Left colon (tissue), 2 donors: ENCODE results near the gene KCNQ2. TPM values are rescaled to one million over a fixed set of nuclear protein-coding genes. Genes with fewer than 3 reads are reported as not detected.
A peak's percentile ranks its signal among the peaks of the same experiment; 100 is the strongest.

Experiments used
- ATAC-seq: fragments of 200-7000 bp; cut with Tn5 transposase; one replicate; pipeline ENCODE4 v1.9.1; 2020; ENCODE audit warnings: mild to moderate bottlenecking, moderate library complexity
- DNase-seq, 2 donors: peaks; one replicate each; pipeline ENCODE4 v3.0.0-alpha.2; 2020
- intact Hi-C, 2 donors: fragments of 100-400 bp; cut with DNase I in 1 of 2; cut with micrococcal nuclease in 1 of 2; formaldehyde crosslinking; loops; one replicate each; pipeline versions ENCODE4 v1.11.2 to v1.14.0; 2022; cut with DNase I, micrococcal nuclease
- total RNA-seq, 2 donors: library from RNA; stranded (reverse); fragmentation: NEBNext Ultra II Directional; extraction: Animal tissue kit (Norgen Biotek cat#: 25700); gene quantifications; one replicate each; pipeline ENCODE4 v1.2.1, GENCODE V29; 2021
- donor health status: DM: no; HTN: no; CAD: no.
- donor health status: DM: yes; HTN: yes; CAD: no.

KCNQ2 gene
- total RNA-seq, 2 donors from 2014 or later, result 0.21 to 0.28 TPM

DNA sequence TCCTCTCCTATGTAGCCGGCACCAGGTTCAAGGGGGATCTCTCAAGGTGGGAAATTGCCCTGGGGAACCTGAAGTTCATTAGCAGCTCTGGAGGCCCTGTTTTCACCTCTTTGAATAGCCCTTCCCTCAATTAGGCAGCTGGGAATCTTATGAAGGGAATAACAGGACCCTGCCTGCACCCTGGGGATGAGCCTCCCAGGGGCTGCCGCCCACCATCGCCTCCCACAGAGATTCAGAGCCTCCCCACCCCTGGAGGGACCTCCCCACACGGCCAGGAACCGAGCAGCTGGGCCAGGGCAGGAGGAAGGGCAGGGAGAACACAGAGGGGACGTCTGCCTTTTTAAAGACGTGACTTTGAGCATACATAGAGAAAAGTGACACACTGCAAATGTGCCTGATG, 31.1 kb upstream of the KCNQ2 start:
- ATAC-seq (no peak), DNase-seq (no peak)
- intact Hi-C loops, result no loop called here

DNA sequence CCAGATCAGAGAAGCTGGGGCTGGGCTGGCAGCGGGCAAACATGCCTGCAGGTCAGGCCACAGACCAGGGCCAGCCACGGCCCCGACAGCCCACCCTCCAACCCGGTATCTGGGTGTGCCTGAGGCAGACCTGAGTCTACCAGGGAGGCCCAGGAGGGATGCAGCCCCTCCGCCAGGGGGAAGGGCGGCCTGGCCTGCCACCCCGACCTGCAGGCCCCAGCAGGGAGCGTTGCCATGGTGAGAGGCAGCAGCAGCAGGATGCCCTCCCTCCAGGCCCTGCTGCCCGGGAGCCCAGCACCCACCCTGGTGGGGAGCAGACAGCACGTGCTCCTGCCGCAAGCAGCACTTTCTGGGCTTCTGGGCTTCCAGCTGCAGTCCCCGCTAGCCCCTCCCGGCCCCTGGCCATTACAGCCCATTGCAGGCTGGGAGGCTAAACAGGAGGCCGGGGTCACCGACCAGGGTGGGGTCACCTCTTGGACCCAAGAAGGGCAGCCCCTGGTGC, 30.3 kb upstream of the KCNQ2 start:
- intact Hi-C loops, result no loop called here
- DNase-seq, result no peak
- no peak for ATAC-seq

DNA sequence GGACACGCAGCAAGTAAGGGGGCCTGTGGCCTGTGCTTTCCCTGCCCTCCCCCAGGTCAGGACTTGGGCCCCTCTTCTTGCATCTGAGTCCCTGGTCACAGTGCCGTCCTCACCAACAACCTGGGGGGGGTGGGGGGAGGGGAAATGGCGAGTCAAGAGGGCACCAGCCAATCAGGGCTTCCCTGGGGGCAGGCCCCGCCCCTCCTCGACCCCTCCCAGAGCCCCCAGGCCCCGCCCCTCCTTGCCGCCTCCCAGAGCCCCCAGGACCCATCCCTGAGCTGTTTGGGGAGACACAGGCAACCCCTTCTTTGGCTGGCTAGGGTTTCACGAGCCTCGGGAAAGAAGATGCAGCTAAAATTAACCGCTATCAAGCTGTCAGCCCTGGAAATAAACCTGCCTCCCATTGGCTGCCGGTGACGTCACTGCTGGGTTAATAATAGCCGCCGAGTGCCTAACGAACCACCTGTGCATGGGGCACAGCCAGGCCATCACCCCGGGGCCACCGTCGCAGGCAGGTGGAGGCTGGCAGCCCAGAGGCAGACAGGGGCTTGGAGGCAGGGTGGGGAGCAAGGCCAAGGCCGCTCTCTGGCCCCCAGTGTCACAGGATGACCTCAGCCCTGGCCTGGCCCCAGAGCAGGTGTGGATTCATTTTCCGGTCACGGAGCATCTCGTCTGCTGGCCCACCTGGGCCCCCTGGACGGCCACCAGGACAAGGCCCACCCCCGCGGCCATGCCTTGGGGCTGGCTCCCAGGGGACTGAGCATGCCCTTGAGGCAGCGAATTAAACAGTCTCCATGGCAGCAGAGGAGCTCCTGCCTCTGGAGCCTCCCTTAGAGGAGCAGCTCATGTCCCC, 29.6 kb upstream of the KCNQ2 start:
- ATAC-seq (no peak), DNase-seq (no peak)
- intact Hi-C loops, result no loop called here

DNA sequence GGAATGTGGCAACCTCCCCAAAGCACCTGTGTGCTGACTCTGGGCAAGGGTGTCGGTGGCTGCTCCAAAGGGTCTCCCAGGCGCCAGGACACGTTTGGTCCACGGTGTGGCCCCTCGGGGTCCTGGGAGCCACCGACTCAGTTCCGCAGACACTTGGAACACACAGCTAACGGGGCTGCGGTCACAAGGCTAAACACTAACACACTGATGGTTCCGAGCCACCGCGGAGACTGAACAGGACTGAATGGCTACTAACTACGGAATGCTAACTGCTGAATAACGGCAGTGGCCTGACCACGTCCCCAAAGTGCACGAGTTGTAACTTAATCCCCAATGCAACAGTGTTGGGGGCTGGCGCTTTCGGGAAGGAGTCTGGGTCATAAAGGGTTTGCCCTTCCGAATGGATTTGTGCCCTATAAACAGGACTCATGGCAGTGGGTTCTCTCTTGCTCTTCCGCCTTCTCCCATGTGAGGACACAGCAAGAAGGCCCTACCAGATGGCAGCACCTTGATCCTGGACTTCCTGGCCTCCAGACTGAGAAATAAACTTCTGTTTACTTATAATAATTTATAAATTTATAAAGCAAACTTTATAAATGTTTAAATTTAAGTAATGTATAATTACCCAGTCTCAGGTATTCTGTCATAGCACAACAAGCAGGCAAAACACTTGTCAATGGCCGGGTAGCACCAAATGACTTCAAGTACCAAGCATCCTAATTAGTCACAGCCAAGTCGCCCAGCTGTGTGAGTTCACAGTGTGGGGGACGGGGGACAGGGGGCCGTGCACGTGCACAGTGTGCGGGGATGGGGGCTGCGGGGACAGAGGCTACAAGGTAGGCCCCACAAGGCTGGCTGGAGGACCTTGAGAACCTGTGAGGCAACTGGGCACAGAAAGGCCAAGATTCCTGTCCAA, 28.7 kb upstream of the KCNQ2 start:
- ATAC-seq (no peak), DNase-seq (no peak)
- intact Hi-C loops, result no loop called here

DNA sequence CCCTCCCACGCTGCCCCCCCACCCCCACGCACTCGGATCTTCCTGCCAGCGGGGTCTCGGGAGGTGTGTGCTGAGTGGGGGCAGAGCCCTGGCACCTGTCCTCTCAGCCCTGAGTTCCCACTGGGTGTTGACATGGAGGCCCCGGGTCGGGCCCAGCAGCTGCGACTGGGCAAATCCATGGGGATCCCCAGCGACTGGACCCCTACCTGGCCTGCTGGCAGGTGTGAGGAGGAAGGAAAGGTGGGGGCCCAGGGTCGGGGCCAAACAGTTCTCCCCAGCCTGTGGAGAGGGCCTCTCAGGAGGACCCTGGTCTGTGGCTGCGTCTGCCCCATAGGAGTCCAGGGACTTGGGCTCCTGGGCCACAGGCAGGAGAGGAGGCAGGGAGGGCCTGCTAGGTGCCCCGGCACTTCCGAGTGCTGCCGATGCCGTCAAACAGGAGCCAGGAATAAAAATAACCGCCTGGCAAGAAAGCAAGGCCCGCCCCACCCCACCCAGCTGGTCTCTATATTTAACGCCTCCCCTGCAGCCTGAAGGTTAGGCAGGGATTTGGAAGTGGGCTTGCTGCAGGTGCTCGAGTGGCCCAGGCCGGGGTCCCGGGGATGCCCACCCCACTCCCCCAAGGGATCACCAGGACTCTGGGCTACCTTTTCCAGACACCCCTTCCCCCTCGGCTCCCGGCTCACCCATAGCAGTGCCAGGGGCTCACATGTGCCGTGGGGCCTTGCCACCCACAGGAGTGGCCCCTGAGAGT, 27.9 kb upstream of the KCNQ2 start:
- intact Hi-C loops, result no loop called here
- ATAC-seq (no peak), DNase-seq (no peak)

DNA sequence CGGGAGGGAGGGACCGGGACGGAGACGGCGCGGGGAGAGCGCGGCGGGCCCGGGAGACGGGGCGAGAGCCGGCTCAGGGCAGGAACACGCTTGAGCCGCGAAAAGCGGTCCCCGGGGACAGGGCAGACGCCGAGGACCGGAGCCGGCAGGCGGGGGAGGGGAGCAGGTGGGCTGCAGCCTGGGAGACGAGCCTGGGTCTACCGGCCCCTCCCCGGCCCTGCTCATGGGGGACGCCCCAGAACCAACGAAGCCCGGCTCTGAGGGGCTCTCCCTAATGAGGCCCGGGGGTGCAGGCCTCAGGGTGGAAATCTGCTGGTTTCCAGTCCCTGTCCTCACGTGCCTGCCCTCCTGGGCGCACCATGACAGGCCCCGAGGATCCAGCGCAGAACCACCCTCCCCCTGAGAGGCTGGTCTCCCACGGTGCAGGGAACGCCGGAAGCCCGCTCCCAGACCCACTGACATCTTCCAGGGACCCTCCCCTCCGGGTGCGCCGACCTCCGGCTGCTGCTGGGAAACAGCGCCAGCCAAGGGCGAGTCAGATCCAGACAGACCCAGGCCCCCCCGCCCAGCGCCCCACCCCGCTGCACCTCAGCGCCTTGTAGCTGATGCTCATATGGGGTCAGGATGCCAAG, 27.0 kb upstream of the KCNQ2 start:
- ATAC-seq, result peak; percentile 3
- no peak for DNase-seq
- intact Hi-C loops, result no loop called here

DNA sequence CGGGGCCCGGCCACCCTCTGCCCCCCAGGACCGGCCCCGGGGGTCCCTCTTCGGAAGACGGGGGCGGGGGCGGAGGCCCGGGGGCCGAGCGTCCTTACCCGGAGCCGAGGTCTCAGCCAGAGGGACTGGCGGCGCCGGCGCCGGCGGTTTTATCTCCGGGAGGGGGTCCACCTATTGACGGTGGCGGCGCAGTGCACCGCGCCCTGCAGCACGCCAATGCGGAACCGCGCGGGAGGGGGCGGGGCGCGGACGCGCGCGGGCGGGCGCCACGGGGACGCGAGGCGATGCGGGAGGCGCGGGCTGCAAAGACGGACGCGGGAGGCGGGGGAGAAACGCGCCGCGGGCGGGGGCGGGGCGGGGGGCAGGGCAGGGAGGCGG, 26.5 kb upstream of the KCNQ2 start, which contains the start of gene EEF1A2:
Gene EEF1A2, minus strand, starts transcription at position 124 of the 378 bp plus-strand sequence. CDS start 1,320 bp downstream, outside the sequence.
- DNase-seq, result peak in 1 of 2 donors; percentile 36

DNA sequence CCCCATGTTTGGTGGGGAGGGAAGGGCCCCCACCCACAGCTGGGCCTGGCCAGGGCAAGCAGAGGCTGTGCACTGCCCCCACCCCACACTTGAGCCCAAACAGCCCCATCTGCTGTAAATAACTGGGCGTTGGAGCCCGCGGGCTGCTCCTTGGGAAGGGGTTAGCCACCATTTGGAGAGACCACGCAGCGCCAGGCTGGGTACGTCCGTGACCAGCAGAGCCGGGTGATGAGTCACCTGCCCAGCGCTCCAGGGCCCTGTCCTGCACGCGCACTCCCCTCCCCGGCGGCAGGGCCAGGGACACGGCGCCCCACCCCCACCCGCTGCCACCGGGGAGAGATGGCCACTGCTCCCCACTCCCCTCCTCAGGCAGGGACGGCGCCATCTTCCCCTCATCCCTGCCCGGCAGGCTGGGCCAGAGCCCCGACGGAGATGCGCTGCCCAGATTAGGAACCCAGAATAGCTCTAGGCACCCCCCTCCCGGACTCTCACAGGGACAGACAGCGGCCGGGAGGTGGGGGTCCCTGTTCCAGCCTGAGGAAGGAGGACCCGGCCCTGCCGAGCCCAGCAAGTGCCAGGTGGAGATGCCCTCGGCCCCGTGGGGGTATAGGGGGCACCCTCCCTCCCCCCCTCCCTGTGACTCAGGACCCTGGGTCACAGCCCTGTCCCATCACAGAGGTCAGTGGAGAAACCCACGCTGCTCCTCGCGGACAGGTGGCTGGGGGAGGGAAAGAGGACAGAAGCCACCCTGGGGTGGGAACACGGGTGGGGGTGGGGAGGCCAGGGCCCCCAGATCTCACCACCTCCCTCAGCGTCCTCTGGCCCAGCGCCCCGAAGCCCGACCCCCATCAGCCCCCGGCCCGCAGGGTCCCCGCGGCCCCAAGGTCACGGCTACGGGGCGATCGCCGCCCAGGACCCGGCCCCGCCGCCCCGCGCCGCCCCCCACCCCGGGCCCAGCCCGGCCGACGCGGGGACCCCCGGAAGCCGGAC, 25.8 kb upstream of the KCNQ2 start:
- ATAC-seq (peak; percentile 21), DNase-seq (no peak)
- intact Hi-C loops, result no loop called here

More for the DNA sequence above, 26.5 kb upstream of the KCNQ2 start, which contains the start of gene EEF1A2:
- peak; percentile 33 for ATAC-seq
- intact Hi-C loops, result no loop called here

DNA sequence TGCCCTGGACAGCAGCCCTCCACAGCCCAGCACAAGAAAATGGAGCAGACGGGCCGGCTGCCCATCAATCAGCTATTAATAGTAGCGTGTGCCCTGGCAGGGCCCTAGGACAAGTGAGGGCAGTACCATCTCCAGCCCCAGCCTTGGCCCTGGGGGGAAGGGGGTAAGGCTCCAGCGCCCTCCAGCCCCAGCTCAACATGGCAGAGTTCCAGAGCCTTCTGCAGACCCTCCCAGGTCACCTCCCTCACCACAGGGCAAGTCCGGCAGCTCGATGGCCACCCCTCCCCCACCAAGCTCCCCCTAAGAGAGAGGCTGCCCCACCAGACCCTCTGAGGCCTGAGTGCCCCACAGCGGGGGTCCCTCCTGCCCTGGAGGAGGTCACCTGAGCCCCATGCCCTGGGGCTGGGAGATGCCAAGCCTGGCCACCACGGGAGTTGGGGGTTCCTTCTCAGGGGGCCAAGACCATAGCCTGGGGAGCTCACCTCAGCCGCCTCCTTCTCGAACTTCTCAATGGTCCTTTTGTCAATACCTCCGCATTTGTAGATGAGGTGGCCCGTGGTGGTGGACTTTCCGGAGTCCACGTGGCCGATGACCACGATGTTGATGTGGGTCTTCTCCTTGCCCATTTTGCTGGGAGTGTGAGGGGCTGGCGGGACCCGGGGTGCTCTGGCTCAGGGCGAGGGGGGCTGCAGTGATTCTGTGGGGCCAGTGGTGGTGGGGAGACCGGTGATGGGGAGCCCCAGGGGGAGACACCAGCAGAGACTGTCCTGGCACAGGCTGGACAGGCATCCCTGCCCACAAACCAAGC, 24.9 kb upstream of the KCNQ2 start:
- no peak for DNase-seq
- no peak for ATAC-seq
- intact Hi-C loops, result no loop called here

DNA sequence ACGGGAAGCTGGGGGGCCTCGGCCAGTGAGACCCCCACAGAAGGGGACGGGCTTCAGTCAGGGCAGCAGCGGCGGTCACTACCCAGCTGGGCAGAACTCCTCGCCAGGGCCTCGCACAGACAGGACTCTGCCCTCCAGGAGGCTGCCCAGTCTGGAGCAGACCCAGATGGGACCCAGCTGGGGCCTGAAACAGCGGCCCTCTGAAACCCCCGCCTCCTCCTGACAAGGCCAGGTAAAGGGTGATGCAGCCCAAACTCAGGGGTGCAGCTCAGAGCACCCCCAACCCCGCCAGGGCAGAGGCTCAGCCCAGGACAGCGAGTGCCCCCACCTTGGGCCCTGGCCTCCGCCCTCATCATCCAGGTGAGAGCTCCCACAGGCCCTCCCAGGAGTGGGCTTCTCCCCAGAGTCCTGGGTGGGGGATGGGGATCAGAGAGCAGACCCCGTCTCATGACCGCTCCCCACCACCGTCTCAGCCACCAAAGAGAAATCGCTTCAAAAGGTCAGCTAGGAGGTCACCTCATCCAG, 24.2 kb upstream of the KCNQ2 start:
- intact Hi-C loops, result no loop called here
- ATAC-seq (peak; percentile 26), DNase-seq (no peak)

DNA sequence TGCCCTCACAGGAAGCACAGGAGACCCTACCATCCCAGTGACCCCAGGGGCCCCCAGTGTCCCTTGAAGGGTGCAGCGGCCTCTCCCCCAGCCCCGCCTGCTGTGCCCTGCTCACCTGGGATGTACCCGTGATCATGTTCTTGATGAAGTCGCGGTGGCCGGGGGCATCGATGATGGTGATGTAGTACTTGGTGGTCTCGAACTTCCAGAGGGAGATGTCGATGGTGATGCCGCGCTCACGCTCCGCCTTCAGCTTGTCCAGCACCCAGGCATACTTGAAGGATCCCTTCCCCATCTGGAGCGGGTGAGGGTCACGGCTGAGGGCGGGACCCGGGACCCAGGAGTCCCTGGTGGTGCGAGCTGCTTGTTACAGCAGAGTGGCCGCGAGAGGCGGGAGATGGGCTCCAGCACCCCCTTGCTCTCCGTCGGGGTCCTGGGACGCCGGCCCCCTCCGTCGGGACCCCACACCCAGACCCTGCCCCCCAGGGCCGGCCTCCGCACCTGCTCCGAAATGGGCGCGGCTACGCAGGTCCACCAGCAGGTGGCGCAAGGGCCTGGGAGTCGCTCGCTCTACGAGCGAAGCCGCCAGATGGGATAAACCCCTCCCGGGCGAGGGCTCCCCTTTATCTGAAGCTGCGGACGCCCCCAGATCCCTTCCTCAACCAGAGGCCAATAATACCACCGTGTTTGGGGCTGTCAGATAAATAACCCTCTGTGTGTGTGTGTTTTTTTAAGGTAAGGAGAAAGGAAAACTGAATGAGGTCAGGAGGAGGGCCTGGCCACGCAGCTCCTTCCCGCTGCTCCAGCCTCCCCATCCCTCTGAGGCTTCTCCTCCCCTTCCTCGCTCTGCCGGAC, 23.5 kb upstream of the KCNQ2 start:
- ATAC-seq (peak; percentile 75), DNase-seq (peak; percentile 42 to 75)
- intact Hi-C loops, result no loop called here

DNA sequence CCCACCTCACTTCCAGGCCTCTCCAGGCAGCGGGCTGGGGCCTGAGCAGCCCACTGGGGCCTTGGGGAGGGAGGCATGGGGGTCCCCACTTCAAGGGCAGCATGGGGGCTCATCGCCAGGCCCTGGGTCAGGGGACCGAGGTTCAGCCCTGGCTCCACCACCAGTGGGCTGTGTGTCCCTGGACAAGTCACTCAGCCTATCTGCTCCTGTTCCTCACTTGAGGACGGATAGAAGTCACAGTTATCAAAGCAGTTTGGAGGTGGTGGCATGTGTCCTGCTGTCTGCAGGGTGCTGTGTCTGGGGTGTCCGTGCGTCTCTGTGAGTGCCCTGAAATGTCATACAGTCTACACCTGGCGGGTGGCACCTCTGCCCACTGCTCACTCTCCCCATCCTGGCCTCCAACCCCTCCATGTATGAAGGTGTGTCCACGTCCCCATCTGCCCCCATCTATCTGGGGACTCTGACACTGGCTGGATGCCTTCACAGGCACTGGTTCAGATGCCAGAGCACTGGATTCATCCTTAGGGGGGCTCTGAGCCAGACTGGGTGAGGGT, 22.8 kb upstream of the KCNQ2 start:
- DNase-seq (no peak), ATAC-seq (no peak)
- intact Hi-C loops, result no loop called here

DNA sequence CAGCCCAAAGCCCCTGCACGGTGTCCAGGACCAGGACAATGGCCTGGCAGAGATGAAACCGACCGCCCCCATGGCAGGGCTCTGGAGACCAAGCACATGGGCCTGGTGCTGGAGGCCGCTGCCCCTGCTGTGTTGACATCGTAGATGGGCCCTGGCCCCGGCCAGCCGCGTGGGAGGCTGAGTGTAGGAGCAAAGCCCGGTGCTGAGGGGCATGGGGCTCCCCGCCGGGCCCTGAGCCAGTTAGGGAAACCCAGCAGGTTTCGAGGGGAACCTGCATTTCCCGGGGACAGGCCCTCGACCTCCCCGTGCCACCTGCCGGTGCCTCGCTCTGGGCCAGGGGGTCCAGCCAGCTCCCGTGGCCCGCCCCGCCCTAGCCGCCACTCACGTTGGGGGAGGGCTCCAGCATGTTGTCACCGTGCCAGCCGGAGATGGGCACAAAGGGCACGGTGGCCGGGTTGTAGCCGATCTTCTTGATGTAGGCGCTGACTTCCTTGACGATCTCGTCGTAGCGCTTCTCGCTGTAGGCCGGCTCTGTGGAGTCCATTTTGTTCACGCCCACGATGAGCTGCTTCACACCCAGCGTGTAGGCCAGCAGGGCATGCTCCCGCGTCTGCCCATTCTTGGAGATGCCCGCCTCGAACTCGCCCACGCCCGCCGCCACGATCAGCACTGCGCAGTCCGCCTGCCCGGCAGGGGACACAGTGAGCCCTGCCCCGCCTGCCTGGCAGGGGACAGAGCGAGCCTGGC, 22.1 kb upstream of the KCNQ2 start:
- ATAC-seq, result no peak
- DNase-seq, result no peak
- intact Hi-C loops, result no loop called here

DNA sequence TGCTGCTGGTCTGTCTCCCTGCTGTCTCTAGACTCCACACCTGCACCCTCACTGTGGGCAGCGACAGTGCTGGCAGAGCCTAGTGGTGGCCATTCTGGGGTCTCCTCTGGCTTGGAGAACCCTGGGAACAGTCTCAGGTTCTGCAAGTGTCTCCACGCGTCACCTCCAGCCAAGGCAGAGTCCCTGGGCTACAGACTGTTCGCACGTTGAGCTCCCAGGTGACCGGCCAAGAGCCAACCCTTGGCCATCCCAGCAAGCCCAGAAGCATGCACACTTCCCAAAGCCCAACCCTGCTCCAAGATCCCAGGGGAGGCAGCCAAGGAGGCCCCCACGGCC, 21.6 kb upstream of the KCNQ2 start:
- DNase-seq (no peak), ATAC-seq (no peak)
- intact Hi-C loops, result no loop called here
